ENCODE data around the gene DIP2C.

DNA sequence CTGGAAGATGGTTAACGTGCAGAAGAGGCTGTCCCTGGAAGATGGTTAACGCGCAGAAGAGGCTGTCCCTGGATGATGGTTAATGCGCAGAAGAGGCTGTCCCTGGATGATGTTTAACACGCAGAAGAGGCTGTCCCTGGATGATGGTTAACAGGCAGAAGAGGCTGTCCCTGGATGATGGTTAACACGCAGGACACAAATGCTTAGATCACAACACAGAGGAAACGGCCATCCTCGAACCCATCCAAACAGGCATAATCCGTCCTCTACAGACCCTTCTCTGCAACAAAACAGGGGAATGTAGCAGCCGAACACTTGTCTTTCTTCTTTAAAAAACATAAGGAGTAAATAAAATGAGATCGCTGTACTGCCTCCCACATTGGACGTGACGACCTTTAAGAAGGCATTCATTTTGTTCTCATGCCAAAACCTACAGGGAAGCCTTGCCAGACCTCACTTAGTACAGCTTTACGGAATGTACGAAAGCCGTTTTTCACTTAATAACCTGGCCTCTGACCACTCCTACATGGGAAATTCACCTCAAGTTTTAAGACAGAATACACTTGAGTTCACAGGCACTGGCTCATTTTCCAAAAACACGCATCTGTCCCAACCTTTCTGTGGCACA is 309.0 kb downstream of the DIP2C start:
- TF ChIP-seq, protein P1, sequence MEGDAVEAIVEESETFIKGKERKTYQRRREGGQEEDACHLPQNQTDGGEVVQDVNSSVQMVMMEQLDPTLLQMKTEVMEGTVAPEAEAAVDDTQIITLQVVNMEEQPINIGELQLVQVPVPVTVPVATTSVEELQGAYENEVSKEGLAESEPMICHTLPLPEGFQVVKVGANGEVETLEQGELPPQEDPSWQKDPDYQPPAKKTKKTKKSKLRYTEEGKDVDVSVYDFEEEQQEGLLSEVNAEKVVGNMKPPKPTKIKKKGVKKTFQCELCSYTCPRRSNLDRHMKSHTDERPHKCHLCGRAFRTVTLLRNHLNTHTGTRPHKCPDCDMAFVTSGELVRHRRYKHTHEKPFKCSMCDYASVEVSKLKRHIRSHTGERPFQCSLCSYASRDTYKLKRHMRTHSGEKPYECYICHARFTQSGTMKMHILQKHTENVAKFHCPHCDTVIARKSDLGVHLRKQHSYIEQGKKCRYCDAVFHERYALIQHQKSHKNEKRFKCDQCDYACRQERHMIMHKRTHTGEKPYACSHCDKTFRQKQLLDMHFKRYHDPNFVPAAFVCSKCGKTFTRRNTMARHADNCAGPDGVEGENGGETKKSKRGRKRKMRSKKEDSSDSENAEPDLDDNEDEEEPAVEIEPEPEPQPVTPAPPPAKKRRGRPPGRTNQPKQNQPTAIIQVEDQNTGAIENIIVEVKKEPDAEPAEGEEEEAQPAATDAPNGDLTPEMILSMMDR (IDR thresholded peaks at IDR 0.05): no peak
- no peak for TF ChIP-seq GABPA (IDR thresholded peaks at IDR 0.05; ENCODE audit: low read depth)
- TF ChIP-seq YY1 (IDR thresholded peaks at IDR 0.05; ENCODE audit: low read depth): no peak
- TF ChIP-seq NRF1 (IDR thresholded peaks at IDR 0.05; ENCODE audit: low read depth, low read length): no peak
- no peak for TF ChIP-seq EP300 (IDR thresholded peaks at IDR 0.05; ENCODE audit: borderline replicate concordance in 1 of 2, low read depth in 1 of 2, low read length in 1 of 2)
- TF ChIP-seq SIN3A (IDR thresholded peaks at IDR 0.05; ENCODE audit: borderline replicate concordance, low read depth, low read length): no peak
- TF ChIP-seq, protein P2, sequence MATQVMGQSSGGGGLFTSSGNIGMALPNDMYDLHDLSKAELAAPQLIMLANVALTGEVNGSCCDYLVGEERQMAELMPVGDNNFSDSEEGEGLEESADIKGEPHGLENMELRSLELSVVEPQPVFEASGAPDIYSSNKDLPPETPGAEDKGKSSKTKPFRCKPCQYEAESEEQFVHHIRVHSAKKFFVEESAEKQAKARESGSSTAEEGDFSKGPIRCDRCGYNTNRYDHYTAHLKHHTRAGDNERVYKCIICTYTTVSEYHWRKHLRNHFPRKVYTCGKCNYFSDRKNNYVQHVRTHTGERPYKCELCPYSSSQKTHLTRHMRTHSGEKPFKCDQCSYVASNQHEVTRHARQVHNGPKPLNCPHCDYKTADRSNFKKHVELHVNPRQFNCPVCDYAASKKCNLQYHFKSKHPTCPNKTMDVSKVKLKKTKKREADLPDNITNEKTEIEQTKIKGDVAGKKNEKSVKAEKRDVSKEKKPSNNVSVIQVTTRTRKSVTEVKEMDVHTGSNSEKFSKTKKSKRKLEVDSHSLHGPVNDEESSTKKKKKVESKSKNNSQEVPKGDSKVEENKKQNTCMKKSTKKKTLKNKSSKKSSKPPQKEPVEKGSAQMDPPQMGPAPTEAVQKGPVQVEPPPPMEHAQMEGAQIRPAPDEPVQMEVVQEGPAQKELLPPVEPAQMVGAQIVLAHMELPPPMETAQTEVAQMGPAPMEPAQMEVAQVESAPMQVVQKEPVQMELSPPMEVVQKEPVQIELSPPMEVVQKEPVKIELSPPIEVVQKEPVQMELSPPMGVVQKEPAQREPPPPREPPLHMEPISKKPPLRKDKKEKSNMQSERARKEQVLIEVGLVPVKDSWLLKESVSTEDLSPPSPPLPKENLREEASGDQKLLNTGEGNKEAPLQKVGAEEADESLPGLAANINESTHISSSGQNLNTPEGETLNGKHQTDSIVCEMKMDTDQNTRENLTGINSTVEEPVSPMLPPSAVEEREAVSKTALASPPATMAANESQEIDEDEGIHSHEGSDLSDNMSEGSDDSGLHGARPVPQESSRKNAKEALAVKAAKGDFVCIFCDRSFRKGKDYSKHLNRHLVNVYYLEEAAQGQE (IDR thresholded peaks at IDR 0.05; ENCODE audit: low read depth, low read length): no peak
- TF ChIP-seq, protein P3, sequence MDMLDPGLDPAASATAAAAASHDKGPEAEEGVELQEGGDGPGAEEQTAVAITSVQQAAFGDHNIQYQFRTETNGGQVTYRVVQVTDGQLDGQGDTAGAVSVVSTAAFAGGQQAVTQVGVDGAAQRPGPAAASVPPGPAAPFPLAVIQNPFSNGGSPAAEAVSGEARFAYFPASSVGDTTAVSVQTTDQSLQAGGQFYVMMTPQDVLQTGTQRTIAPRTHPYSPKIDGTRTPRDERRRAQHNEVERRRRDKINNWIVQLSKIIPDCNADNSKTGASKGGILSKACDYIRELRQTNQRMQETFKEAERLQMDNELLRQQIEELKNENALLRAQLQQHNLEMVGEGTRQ (IDR thresholded peaks at IDR 0.05; ENCODE audit: borderline replicate concordance, low read depth, low read length): no peak
